H9 (cell line): ENCODE data around the gene RAB11FIP4. TPM values are rescaled to one million over a fixed set of nuclear protein-coding genes. Genes with fewer than 3 reads are reported as not detected.
A peak's percentile ranks its signal among the peaks of the same experiment; 100 is the strongest.

ENCODE experiments used
- DNase-seq: peaks from one replicate; pipeline ENCODE4 v3.0.0-alpha.2; 2017
- H2AFZ ChIP-seq: one replicate; pipeline ENCODE4 v1.6.1; 2013; ENCODE audit warnings: mild to moderate bottlenecking, low read length, control low read depth, moderate library complexity
- H2AK5ac ChIP-seq: 2 replicates; pipeline ENCODE4 v1.6.1; 2013; ENCODE audit warnings: low read length, control low read depth, mixed read lengths; ENCODE audit not compliant: insufficient read length
- H2BK120ac ChIP-seq: one replicate; pipeline ENCODE4 v1.6.1; 2013; ENCODE audit warnings: low read depth, mild to moderate bottlenecking, low read length, control low read depth, inconsistent platforms; ENCODE audit not compliant: poor library complexity, severe bottlenecking
- H2BK12ac ChIP-seq: 2 replicates; pipeline ENCODE4 v1.6.1; 2013; ENCODE audit warnings: low read length, control low read depth, mixed read lengths, low read depth; ENCODE audit not compliant: insufficient read length
- H2BK15ac ChIP-seq: 2 replicates; pipeline ENCODE4 v1.6.1; 2013; ENCODE audit warnings: low read depth, low read length, control low read depth
- H2BK20ac ChIP-seq: one replicate; pipeline ENCODE4 v1.6.1; 2013; ENCODE audit warnings: low read depth, mild to moderate bottlenecking, low read length, control low read depth, inconsistent platforms; ENCODE audit not compliant: poor library complexity, severe bottlenecking
- H2BK5ac ChIP-seq: 2 replicates; pipeline ENCODE4 v1.6.1; 2013; ENCODE audit warnings: low read length, control low read depth, mixed read lengths; ENCODE audit not compliant: insufficient read length
- H3K14ac ChIP-seq: 2 replicates; pipeline ENCODE4 v1.6.1; 2013; ENCODE audit warnings: low read length, control low read depth; ENCODE audit not compliant: insufficient read depth
- H3K18ac ChIP-seq: 2 replicates; pipeline ENCODE4 v1.6.1; 2013; ENCODE audit warnings: low read depth, mild to moderate bottlenecking, mixed read lengths, low read length, control low read depth; ENCODE audit not compliant: insufficient read length
- H3K23ac ChIP-seq: 2 replicates; pipeline ENCODE4 v1.6.1; 2013; ENCODE audit warnings: low read length, control low read depth, mixed read lengths, low read depth; ENCODE audit not compliant: insufficient read length
- H3K23me2 ChIP-seq: 2 replicates; pipeline ENCODE4 v1.6.1; 2013; ENCODE audit warnings: low read depth, mild to moderate bottlenecking, mixed read lengths, low read length, control low read depth; ENCODE audit not compliant: insufficient read length, poor library complexity, severe bottlenecking
- H3K27ac ChIP-seq: 2 replicates; pipeline ENCODE4 v1.5.1; 2013; ENCODE audit warnings: low read length, control low read depth, mixed read lengths, low read depth; ENCODE audit not compliant: insufficient read length
- H3K27me3 ChIP-seq: 2 replicates; pipeline ENCODE4 v1.6.1; 2013; ENCODE audit warnings: low read length, control low read depth, inconsistent platforms; ENCODE audit not compliant: insufficient read depth
- H3K4ac ChIP-seq: 2 replicates; pipeline ENCODE4 v1.6.1; 2013; ENCODE audit warnings: low read depth, mild to moderate bottlenecking, control low read depth, inconsistent platforms, low read length, moderate library complexity
- H3K4me1 ChIP-seq: 2 replicates; pipeline ENCODE4 v1.6.1; 2013; ENCODE audit warnings: low read length, control low read depth, inconsistent platforms; ENCODE audit not compliant: insufficient read depth
- H3K4me2 ChIP-seq: 2 replicates; pipeline ENCODE4 v1.6.1; 2013; ENCODE audit warnings: low read length, control low read depth, mixed read lengths; ENCODE audit not compliant: insufficient read length, insufficient read depth
- H3K56ac ChIP-seq: 2 replicates; pipeline ENCODE4 v1.6.1; 2013; ENCODE audit warnings: low read depth, mild to moderate bottlenecking, mixed read lengths, low read length, control low read depth; ENCODE audit not compliant: insufficient read length
- H3K79me1 ChIP-seq: 2 replicates; pipeline ENCODE4 v1.6.1; 2013; ENCODE audit warnings: low read depth, mild to moderate bottlenecking, moderate library complexity, low read length, control low read depth, inconsistent platforms; ENCODE audit not compliant: insufficient read depth, poor library complexity, severe bottlenecking
- H3K79me2 ChIP-seq: 2 replicates; pipeline ENCODE4 v1.6.1; 2013; ENCODE audit warnings: low read length, control low read depth, inconsistent platforms; ENCODE audit not compliant: insufficient read depth
- H3K9ac ChIP-seq: 2 replicates; pipeline ENCODE4 v1.6.1; 2013; ENCODE audit warnings: low read length, control low read depth, mixed read lengths; ENCODE audit not compliant: insufficient read length; ENCODE audit errors: extremely low read depth
- H3K9me3 ChIP-seq: one replicate; pipeline ENCODE4 v1.6.1; 2013; ENCODE audit warnings: low read depth, low read length, inconsistent platforms; ENCODE audit not compliant: control insufficient read depth
- H3T11ph ChIP-seq: one replicate; pipeline ENCODE4 v1.6.1; 2013; ENCODE audit warnings: mild to moderate bottlenecking, low read length, control low read depth, inconsistent platforms
- H4K20me1 ChIP-seq: one replicate; pipeline ENCODE4 v1.6.1; 2013; ENCODE audit not compliant: control insufficient read depth, insufficient read length, insufficient read depth
- H4K5ac ChIP-seq: 2 replicates; pipeline ENCODE4 v1.6.1; 2013; ENCODE audit warnings: low read depth, mild to moderate bottlenecking, mixed read lengths, low read length, control low read depth; ENCODE audit not compliant: insufficient read length
- H4K8ac ChIP-seq: replicated peaks from 2 replicates; pipeline ENCODE4 v1.6.1; 2013; ENCODE audit warnings: low read length, control low read depth, mixed read lengths, low read depth; ENCODE audit not compliant: insufficient read length
- H4K91ac ChIP-seq: 2 replicates; pipeline ENCODE4 v1.6.1; 2013; ENCODE audit warnings: low read depth, mild to moderate bottlenecking, moderate library complexity, mixed read lengths, low read length, control low read depth; ENCODE audit not compliant: insufficient read length
- H3K27ac Mint-ChIP-seq, 3 experiments: 2 replicates in 2 of 3; 3 replicates in 1 of 3; pipeline ENCODE4 v1.8.0; 2020 to 2021; ENCODE audit warnings: mixed read lengths in 3 of 3, mild to moderate bottlenecking in 1 of 3, moderate library complexity in 1 of 3
- H3K27me3 Mint-ChIP-seq: 2 replicates; pipeline ENCODE4 v1.8.0; 2021; ENCODE audit warnings: low read depth, mild to moderate bottlenecking, moderate library complexity, mixed read lengths
- H3K36me3 Mint-ChIP-seq, 3 experiments: 2 replicates in 2 of 3; 3 replicates in 1 of 3; pipeline ENCODE4 v1.8.0; 2020 to 2021; ENCODE audit warnings: low read depth in 3 of 3, mixed read lengths in 3 of 3; ENCODE audit not compliant: insufficient read depth in 1 of 3
- H3K4me1 Mint-ChIP-seq, 2 experiments: 2 replicates each; pipeline ENCODE4 v1.8.0; 2020; ENCODE audit warnings: mixed read lengths in 2 of 2
- H3K4me3 Mint-ChIP-seq, 2 experiments: 2 replicates in 1 of 2; 3 replicates in 1 of 2; pipeline ENCODE4 v1.8.0; 2020 to 2021; ENCODE audit warnings: mild to moderate bottlenecking in 2 of 2, mixed read lengths in 2 of 2, moderate library complexity in 1 of 2
- H3K9me3 Mint-ChIP-seq, 2 experiments: 2 replicates in 1 of 2; 3 replicates in 1 of 2; pipeline ENCODE4 v1.8.0; 2020; ENCODE audit warnings: mild to moderate bottlenecking in 2 of 2, mixed read lengths in 2 of 2, moderate library complexity in 1 of 2
- WGBS: extraction: QIAGEN DNeasy Blood & Tissue Kit; methylation state at CpG from one replicate; pipeline ENCODE4 v1.1.7; 2013; ENCODE audit warnings: missing lambda C conversion rate, low lambda C conversion rate, mixed read lengths; ENCODE audit not compliant: insufficient read length; ENCODE audit errors: extremely low coverage; 5-methylcytosine and 5-hydroxymethylcytosine counted together
- total RNA-seq: library from RNA; stranded (reverse); gene quantifications from 2 replicates; pipeline ENCODE4 v1.2.1, GENCODE V29; 2021
- TF ChIP-seq, protein P1 (sequence below): fragments of 200-600 bp; sonication (generic); conservative IDR thresholded peaks from 3 replicates; pipeline ENCODE4 v1.8.0; 2021; ENCODE audit warnings: antibody characterized with exemption, mild to moderate bottlenecking

Gene RAB11FIP4
- total RNA-seq, 1 experiment from 2014 or later = 25.7 TPM

DNA sequence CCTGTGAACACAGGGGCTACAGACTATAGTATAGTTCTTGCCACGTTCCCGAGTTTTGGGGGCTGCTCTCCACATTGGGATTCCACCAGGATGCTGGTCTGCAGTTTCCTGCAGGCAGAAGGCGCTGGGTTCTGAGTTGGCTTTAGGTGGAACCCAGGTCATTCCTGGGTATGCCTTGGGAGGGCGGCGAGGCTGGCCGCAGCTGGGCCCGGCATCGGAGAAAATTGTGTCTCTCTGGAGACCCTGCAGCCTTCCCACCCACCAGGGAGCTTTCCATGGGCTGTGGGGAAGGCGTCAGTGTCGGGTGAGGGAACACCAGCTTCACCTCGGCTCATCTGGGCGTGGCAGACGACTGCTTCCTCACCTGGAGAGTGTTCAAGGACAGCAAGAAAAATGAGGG is 183.6 kb downstream of the RAB11FIP4 start:
- Mint-ChIP-seq H3K27ac (peak overlapping the region in 1 of 3 experiments; percentile 75; a peak in 1 of 7 replicates), H3K4me3 (no peak overlapping the region), H3K4me1 (peaks cover 6 to 8% of the 10 kb centered on the region in 2 experiments; a peak in 3 of 4 replicates), H3K27me3 (no peaks in the 10 kb centered on the region), H3K36me3 (no peaks in the 10 kb centered on the region), H3K9me3 (no peaks in the 10 kb centered on the region)
- Histone ChIP-seq H3K56ac (no peak overlapping the region), H2BK5ac (no peak overlapping the region), H3K4me1 (no peaks in the 10 kb centered on the region), H3K14ac (no peak overlapping the region), H2AFZ (no peak overlapping the region), H4K20me1 (no peaks in the 10 kb centered on the region), H2BK120ac (no peak overlapping the region), H3K27ac (no peak overlapping the region), H3K23ac (no peak overlapping the region), H4K5ac (no peak overlapping the region), H3K27me3 (no peaks in the 10 kb centered on the region), H2AK5ac (no peak overlapping the region), H3K23me2 (no peaks in the 10 kb centered on the region), H2BK12ac (no peak overlapping the region), H3K18ac (no peak overlapping the region), H2BK15ac (no peak overlapping the region), H4K8ac (no peak overlapping the region), H3K9me3 (no peaks in the 10 kb centered on the region), H3K4me2 (no peak overlapping the region), H3K9ac (no peak overlapping the region), H4K91ac (no peak overlapping the region), H3K79me2 (no peaks in the 10 kb centered on the region), H3K79me1 (no peaks in the 10 kb centered on the region), H2BK20ac (no peak overlapping the region), H3K4ac (no peak overlapping the region), H3T11ph (no peak overlapping the region)
- no peak for DNase-seq
- WGBS = no CpG with 5 or more reads among the region's 13 CpGs
- TF ChIP-seq, protein P1, sequence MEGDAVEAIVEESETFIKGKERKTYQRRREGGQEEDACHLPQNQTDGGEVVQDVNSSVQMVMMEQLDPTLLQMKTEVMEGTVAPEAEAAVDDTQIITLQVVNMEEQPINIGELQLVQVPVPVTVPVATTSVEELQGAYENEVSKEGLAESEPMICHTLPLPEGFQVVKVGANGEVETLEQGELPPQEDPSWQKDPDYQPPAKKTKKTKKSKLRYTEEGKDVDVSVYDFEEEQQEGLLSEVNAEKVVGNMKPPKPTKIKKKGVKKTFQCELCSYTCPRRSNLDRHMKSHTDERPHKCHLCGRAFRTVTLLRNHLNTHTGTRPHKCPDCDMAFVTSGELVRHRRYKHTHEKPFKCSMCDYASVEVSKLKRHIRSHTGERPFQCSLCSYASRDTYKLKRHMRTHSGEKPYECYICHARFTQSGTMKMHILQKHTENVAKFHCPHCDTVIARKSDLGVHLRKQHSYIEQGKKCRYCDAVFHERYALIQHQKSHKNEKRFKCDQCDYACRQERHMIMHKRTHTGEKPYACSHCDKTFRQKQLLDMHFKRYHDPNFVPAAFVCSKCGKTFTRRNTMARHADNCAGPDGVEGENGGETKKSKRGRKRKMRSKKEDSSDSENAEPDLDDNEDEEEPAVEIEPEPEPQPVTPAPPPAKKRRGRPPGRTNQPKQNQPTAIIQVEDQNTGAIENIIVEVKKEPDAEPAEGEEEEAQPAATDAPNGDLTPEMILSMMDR = no peak
